GM12874 (cell line): ENCODE measurements around the gene SLC25A13.

Source experiments
- CTCF ChIP-seq: IDR thresholded peaks from 2 replicates; pipeline ENCODE4 v1.5.1; 2011; ENCODE audit warnings: low read depth, mild to moderate bottlenecking, control low read depth, low read length, moderate library complexity; ENCODE audit not compliant: insufficient read depth

SLC25A13 gene

GRCh38 chr7:96238474-96238873 lies 83.4 kb downstream of the SLC25A13 start:
- TF ChIP-seq CTCF = no peak

GRCh38 chr7:96237040-96237439 lies 84.9 kb downstream of the SLC25A13 start:
- no peak for TF ChIP-seq CTCF

GRCh38 chr7:96236198-96237039 lies 85.5 kb downstream of the SLC25A13 start:
- no peak for TF ChIP-seq CTCF

GRCh38 chr7:96235281-96235680 lies 86.6 kb downstream of the SLC25A13 start:
- no peak for TF ChIP-seq CTCF

GRCh38 chr7:96233528-96234154 lies 88.3 kb downstream of the SLC25A13 start:
- no peak for TF ChIP-seq CTCF

- TF ChIP-seq CTCF = no peak
These were observed 88.8 kb downstream of the SLC25A13 start for GRCh38 chr7:96233084-96233483.

- no peak for TF ChIP-seq CTCF
These were observed 93.1 kb downstream of the SLC25A13 start for GRCh38 chr7:96228760-96229159.
